A673 (cell line): ENCODE results near the gene SLC35D2. TPM values are rescaled to one million over a fixed set of nuclear protein-coding genes. Genes with fewer than 3 reads are reported as not detected.

ENCODE experiments used
- BruUV-seq: library from RNA; stranded (reverse); fragments of 400-500 nt; replicated peaks from 2 replicates; lab custom pipeline; 2021; lab: Mats Ljungman, UMichigan
- CTCF ChIA-PET: fragments of 300-600 bp; sonication (Branson Sonifier 250); formaldehyde crosslinking; loops from one replicate; lab custom pipeline; 2022; ENCODE audit warnings: antibody characterized with exemption; lab: Charles Lee
- POLR2A ChIA-PET: fragments of 300-600 bp; sonication (Branson Sonifier 250); formaldehyde crosslinking; loops from one replicate; lab custom pipeline; 2022; ENCODE audit warnings: antibody characterized with exemption; ENCODE audit not compliant: low non-redundant PET; lab: Charles Lee
- DNase-seq: peaks from one replicate; pipeline ENCODE4 v3.0.0-alpha.2; 2015; ENCODE audit warnings: low spot score
- H3K27ac ChIP-seq: fragments of 200-600 bp; sonication (generic); 2 replicates; pipeline ENCODE4 v1.5.1; 2016; ENCODE audit warnings: mixed run types, low read depth, mild to moderate bottlenecking, mixed read lengths, antibody characterized with exemption, low read length; ENCODE audit not compliant: poor library complexity, severe bottlenecking
- H3K27me3 ChIP-seq: fragments of 200-600 bp; sonication (generic); replicated peaks from 2 replicates; pipeline ENCODE4 v1.6.1; 2017; ENCODE audit warnings: mixed run types, low read depth, mild to moderate bottlenecking, mixed read lengths, antibody characterized with exemption, low read length; ENCODE audit not compliant: insufficient read depth, poor library complexity
- H3K36me3 ChIP-seq: fragments of 200-600 bp; sonication (generic); 2 replicates; pipeline ENCODE4 v1.6.1; 2016; ENCODE audit warnings: mixed run types, mild to moderate bottlenecking, mixed read lengths, antibody characterized with exemption, low read length; ENCODE audit not compliant: insufficient read depth, poor library complexity, severe bottlenecking
- H3K4me1 ChIP-seq: fragments of 200-600 bp; sonication (generic); 2 replicates; pipeline ENCODE4 v1.6.1; 2017; ENCODE audit warnings: mixed run types, mild to moderate bottlenecking, mixed read lengths, antibody characterized with exemption, low read length; ENCODE audit not compliant: insufficient read depth, poor library complexity, severe bottlenecking
- H3K4me3 ChIP-seq: fragments of 200-600 bp; sonication (generic); 2 replicates; pipeline ENCODE4 v1.5.1; 2016; ENCODE audit warnings: low read depth, mixed run types, mild to moderate bottlenecking, mixed read lengths, low read length; ENCODE audit not compliant: poor library complexity, severe bottlenecking
- H3K9me3 ChIP-seq: fragments of 200-600 bp; sonication (generic); 2 replicates; pipeline ENCODE4 v1.6.1; 2016; ENCODE audit warnings: mixed run types, low read depth, mild to moderate bottlenecking, mixed read lengths, antibody characterized with exemption, low read length; ENCODE audit not compliant: poor library complexity, severe bottlenecking
- EZH2 ChIP-seq: fragments of 200-600 bp; sonication (generic); IDR thresholded peaks from 2 replicates; pipeline ENCODE4 v1.6.1; 2017; ENCODE audit warnings: borderline replicate concordance, low read depth, mild to moderate bottlenecking, mixed read lengths, antibody characterized with exemption, low read length; ENCODE audit not compliant: poor library complexity, severe bottlenecking
- intact Hi-C: fragments of 100-400 bp; cut with micrococcal nuclease; formaldehyde crosslinking; loops from one replicate; pipeline ENCODE4 v1.10.0; 2022; ENCODE audit not compliant: unreplicated experiment
- total RNA-seq: library from RNA; stranded (reverse); gene quantifications from 2 replicates; pipeline ENCODE4 v1.2.3, GENCODE V29; 2021
- TF ChIP-seq, protein P1 (sequence below): fragments of 300-800, 200-600 bp; sonication (generic); conservative IDR thresholded peaks from 2 replicates; pipeline ENCODE4 v1.5.1; 2017; ENCODE audit warnings: low read depth, mild to moderate bottlenecking, antibody characterized with exemption, low read length, moderate library complexity, mixed read lengths

SLC35D2 gene
- total RNA-seq, 1 experiment from 2014 or later: 1.1 TPM

- no peaks in the 10 kb centered on the region for H3K27me3 ChIP-seq
- ChIA-PET POLR2A (no interaction called here), CTCF (no interaction called here)
- H3K4me1 ChIP-seq: no peaks in the 10 kb centered on the region
- no peak within 1 kb of the TSS for H3K27ac ChIP-seq
- TF ChIP-seq, protein P1, sequence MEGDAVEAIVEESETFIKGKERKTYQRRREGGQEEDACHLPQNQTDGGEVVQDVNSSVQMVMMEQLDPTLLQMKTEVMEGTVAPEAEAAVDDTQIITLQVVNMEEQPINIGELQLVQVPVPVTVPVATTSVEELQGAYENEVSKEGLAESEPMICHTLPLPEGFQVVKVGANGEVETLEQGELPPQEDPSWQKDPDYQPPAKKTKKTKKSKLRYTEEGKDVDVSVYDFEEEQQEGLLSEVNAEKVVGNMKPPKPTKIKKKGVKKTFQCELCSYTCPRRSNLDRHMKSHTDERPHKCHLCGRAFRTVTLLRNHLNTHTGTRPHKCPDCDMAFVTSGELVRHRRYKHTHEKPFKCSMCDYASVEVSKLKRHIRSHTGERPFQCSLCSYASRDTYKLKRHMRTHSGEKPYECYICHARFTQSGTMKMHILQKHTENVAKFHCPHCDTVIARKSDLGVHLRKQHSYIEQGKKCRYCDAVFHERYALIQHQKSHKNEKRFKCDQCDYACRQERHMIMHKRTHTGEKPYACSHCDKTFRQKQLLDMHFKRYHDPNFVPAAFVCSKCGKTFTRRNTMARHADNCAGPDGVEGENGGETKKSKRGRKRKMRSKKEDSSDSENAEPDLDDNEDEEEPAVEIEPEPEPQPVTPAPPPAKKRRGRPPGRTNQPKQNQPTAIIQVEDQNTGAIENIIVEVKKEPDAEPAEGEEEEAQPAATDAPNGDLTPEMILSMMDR: no peak
- no peak for TF ChIP-seq EZH2
- intact Hi-C loops: no loop called here
- no peak for DNase-seq
- no peaks in the 10 kb centered on the region for H3K9me3 ChIP-seq
- BruUV-seq: no TSS peak
- H3K36me3 ChIP-seq: no peaks in the 10 kb centered on the region
- H3K4me3 ChIP-seq: no peak within 1 kb of the TSS
These were observed 81.5 kb downstream of the SLC35D2 start, which contains the start of gene HSD17B3 for GRCh38 chr9:96302021-96302420. HSD17B3 (minus strand) TSS chr9:96302176; CDS start chr9:96302104, 72 bp downstream.

DNA sequence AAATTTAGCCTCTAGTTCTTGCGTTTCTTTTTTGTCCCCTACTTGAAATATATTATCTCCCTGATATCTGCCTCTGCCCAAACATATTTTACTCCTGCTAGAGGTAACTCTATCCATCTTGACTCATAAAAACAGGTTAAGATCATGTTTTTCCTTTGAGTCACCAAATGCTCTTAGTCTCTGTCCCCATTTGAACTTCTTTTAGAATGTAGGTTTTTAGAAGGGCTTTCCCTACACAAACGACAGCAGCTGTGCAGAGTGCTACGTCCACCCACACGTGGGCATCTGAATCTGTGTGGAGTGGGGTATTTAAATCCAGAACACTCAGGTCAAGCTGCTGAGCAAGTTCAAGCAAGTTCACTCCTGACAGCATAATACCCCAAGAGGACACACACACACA is 83.7 kb downstream of the SLC35D2 start:
- CTCF ChIA-PET: no interaction called here
- TF ChIP-seq, protein P1: no peak
- no peak for TF ChIP-seq EZH2
- intact Hi-C loops: no loop called here
- Histone ChIP-seq H3K27ac (no peak overlapping the region), H3K4me3 (no peak overlapping the region), H3K27me3 (no peaks in the 10 kb centered on the region), H3K4me1 (no peaks in the 10 kb centered on the region), H3K9me3 (no peaks in the 10 kb centered on the region), H3K36me3 (no peaks in the 10 kb centered on the region)
- POLR2A ChIA-PET: no interaction called here
- no TSS peak for BruUV-seq
- DNase-seq: no peak

DNA sequence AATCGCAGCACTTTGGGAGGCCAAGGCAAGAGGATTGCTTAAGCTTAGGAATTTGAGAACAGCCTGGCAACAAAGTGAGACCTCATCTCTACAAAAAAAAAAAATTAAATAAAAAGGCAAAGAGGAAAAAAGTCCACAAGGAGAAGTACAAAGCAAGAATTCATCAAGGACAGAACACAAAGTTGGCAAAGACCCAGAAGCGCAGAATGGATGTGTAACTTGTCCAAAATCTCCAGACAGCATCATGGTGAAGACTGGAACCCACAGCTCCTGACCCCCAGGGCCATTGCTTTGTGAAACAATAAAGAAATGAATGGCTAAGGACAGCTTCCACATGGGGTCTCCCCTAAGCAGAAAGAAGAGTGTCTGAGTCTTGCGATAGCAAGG is 89.4 kb downstream of the SLC35D2 start:
- ChIA-PET POLR2A (no interaction called here), CTCF (interaction anchor here (0.9 kb wide), 1 partner anchor 23 kb away, joined by 5 read pairs; no protein-coding TSS in a partner anchor)
- Histone ChIP-seq H3K27ac (no peak overlapping the region), H3K27me3 (no peaks in the 10 kb centered on the region), H3K4me1 (no peaks in the 10 kb centered on the region), H3K4me3 (no peak overlapping the region), H3K36me3 (no peaks in the 10 kb centered on the region), H3K9me3 (no peaks in the 10 kb centered on the region)
- no peak for DNase-seq
- intact Hi-C loops: no loop called here
- BruUV-seq: no TSS peak
- no peak for TF ChIP-seq EZH2
- TF ChIP-seq, protein P1: no peak
